Measurements from ENCODE around the gene SAXO1.
"Not testable (repeated sequence)": the region's sequence is repeated elsewhere in the genome, so short reads cannot be mapped to it uniquely, and the experiment has no call there.

The SAXO1 gene

DNA sequence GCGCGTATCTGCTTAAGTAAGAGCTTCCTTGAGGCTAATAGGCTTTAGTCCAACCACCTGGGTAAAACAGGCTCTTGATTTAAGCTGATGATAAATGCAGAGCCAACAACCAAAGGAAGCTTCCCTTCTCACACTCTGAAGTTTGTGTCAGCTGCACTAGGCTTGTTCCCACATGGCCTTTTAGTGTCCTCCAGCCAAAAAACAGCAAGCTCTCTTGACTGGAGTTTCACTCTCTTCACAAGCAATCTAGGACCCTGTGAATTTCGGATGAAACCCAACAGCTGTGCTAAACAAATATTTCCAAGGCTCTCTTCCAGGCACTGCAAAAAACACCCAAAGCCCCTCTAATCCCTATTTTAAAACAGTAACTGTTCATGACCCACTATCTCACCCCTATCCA is 63.9 kb downstream of the SAXO1 start:
- no peak for DNase-seq

DNA sequence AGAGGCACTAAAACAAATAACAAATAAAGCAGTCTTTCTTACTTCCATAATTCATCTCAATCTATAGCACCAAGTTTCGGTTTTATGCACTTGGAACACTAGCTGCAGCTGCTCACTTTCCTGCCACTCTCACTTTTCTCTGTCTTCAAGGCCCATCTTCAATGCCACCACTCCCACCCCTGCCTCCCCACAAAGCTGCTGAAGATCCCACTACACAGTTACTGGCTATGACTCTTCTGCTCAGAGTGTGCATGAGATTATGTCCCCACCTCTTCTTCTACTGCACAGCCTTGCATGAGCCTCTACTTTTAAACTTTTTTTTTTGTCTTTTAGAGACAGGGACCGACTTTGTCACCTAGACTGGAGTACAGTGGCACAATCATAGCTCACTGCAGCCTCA is 77.4 kb downstream of the SAXO1 start:
- DNase-seq: no peak

DNA sequence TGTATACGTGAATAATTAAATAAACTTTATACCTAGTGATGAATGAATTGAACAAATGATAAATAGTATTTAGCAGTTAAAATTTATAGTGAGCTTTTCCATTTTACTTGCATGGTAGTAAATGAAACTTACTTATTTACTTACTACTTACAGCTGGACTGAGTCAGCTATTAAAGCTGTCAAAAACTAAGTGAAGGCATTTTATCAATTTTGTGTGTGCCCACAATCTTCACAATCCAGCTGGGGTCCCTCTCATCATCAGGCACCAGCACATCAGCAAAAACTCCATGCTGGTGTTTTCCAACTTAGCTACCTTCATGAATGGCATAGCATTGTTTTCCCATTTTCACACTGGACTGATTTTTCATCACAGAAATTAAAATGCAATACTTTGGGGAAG is 81.1 kb downstream of the SAXO1 start:
- no peak for DNase-seq

DNA sequence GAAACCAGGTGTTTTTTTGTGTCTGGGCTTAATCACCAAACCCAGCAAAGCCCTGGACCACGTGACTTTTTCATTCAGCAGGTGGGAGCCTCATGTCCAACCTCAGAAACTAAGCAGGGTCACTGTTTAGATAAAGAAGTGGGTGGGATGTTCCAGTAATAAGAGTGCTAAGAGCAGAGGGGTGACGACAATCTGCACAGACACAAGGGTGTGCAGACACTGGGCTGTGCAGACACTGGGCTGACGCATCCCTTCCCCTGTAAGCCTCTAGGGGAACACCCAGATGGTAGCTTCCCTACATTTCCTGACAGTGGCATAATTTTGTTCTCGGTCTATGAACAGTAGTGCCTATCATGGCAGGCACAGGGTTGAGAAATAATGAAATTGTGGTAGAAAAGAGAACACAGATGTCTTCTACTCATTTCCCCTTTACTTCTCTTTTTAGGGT is 85.1 kb downstream of the SAXO1 start:
- DNase-seq: no peak

DNA sequence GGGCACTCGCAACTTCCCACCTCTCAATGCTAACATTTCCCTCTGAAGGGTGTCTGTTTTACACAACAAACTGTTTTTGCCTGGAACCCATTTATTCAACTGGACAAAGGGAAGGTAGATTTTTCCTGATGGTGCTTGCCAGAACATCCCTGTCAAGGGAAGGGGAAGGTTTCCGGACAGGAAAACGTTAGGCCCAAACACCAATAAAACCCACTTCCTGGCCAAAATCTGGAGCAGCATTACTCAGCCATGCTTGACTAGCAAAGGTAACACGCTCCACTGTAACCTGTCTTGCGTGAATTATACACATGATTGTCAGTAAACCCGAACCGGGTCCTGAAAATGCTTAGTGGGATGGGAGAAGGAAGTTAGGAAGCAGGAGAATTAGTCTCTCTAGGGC is 90.2 kb downstream of the SAXO1 start:
- no peak for DNase-seq

DNA sequence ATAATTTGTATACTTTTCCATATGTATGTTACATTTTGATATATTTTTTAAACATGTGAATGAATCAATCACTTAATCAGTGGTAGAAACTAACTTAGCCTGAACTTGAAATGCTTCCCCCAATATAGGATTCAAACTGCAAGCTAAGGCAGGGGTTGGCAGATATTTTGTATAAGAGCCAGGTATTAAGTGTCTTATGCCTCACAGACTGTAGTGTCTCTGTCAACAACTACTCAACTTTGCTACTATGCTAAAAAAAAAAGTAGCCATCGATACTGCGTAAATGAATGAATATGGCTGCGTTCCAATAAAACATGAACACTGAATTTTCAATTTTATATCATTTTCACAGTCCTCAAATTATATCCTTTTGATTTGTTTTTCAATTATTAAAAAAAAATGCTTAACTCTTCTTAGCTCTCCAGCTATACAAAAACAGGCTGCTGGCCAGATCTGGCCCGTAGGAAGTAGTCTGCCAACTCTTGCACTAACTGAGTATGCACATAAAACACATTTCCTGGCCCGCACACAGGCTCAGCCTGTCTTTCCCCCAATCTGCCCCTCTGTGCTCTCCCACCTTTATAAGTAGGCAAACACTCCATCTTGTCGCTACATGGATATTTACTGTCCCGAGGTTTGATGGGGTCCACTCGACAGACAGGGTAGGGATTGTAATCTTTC is 91.8 kb downstream of the SAXO1 start:
- no peak for DNase-seq

DNA sequence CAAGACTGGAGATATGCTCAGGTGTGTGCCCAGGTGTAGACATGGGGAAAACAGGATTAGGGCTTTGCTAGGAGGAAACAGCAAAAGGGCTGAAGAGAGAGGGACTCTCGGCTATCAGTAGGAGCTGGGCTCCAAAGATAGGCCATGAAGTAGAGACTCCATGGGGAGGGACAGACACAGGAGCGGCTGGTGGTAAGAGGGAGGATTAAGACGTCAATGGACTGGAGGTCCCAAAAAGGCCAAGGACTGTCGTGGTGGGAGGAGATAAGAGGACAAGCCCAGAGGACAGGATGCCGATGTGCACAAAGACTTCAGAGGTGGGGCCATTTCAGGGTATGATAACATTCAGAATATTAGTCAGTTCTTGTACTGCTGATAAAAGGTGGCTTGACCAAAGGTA is 93.1 kb downstream of the SAXO1 start:
- DNase-seq: no peak

DNA sequence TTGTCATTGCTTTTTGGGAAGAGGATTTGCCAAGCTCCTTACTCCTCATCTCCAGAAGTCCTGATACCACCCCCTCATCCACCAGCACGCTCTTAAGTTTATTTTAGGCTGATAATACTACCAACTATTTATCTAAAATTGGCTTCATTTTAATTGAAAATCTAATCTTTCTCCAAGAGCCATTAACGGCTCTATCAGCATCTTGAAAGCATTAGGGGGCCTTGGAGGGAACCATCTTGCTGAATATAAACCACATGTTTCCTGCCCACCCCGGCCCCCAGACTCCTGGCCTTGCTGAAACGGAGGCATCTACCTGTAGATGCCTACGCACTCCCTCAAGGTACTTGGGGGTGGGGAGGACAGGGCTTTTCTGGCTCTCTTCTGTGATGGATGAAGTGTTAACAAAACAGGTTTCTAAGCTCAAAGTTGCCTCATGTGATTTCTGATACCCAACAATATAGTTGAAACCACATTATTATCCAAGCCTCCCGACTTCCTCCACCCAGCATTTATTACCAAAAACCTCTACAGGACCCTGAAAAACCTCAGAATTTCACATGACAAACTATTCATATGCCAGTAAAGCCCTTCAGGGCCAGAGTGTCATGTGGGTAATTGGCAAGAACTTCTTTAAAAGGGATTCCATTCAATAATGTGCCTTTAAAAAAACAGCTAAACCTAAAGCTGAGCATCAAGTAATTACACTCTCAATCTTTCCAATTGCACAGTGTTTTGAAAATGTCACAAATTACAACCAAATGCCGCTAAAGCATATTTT is 96.7 kb downstream of the SAXO1 start:
- no peak for DNase-seq

DNA sequence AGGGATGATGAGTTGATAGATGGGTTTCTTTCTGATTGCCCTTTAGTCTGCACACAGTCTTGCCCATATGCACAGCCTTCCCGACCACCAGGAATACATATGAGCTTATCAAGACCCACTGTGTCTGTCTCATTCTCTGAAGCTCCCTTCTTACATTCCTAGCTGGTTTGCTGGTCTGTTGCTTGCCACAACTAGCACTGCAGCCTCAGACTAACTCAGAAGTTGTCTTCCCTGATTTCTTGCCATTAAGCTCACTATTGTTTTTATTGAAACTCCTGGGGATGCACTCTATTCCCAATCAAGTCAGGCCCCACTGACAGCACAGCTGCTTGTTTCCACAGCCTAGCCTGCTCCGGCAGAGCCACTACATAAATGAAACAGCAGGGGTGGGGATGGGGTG is 97.5 kb downstream of the SAXO1 start:
- no peak for DNase-seq

DNA sequence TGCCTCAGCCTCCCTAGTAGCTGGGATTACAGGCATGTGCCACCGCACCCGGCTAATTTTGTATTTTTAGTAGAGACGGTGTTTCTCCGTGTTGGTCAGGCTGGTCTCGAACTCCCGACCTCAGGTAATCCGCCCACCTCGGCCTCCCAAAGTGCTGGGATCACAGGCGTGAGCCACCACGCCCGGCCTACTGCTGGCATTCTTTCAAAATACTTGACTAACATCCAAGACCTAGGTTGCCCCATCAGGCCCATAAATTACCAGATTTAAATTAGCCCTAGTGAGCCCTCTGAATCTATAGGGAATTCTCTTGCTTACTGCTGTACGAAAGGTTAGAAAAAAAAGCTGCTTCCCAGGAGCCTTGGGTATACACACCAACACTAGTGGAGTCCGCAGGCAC is 102.4 kb downstream of the SAXO1 start:
- DNase-seq: not testable (repeated sequence)

DNA sequence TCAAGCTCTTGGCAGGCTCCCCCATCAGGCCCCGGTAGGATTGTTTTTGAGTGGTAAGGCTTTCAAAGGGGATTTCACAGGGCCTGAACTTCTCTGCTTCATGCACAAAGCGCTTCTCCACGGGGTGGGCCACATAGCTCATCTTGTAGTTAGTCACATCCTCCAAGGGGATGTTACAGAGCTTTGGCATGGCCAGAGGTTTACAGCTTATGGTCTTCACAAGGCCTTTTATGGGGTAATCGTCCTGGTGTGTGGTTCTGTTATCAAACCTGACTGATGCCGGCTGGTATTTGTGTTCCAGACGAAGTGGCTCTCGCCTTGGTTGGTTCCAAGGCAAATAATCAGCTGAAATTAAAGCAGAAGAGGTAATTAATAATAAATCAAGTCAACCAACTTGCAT is 104.3 kb downstream of the SAXO1 start:
- DNase-seq: no peak

DNA sequence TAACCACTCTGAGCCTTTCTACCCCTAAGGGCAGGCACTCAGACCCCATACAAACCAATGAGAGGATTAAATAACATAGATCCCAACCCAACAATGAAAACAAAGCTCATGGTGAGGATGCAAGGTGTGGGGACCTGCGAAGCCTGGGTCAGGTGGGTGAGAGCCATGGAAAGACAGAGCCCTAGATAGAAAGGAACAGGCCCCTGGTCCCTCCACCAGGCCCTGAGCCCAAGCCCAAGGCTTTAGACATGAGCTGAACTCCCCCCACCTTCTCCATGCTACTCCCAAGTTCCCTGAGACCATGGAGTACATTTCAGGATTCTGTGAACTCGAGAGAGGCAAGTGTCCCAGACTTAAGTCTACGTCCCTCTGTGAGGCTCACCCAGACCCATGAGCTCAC is 106.5 kb downstream of the SAXO1 start:
- DNase-seq: no peak

DNA sequence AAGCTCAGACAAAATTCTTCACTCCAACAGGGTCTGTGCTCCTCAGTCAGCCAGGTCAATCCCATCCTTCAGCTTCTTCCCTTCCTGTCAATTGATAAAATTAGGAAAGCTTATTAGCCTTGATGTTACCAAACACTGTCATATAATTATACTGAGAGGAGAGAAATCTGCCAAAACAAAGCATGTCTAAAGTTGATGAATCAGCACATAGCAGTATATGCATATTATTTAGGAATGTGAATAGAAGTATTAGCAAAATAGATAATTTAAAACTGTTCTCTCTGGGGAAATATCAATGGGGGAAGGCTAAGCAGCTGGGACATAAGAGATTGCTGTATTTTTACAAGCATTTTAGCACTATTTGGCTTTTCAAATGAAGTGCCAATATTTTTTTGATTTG is 107.1 kb downstream of the SAXO1 start:
- DNase-seq: no peak

DNA sequence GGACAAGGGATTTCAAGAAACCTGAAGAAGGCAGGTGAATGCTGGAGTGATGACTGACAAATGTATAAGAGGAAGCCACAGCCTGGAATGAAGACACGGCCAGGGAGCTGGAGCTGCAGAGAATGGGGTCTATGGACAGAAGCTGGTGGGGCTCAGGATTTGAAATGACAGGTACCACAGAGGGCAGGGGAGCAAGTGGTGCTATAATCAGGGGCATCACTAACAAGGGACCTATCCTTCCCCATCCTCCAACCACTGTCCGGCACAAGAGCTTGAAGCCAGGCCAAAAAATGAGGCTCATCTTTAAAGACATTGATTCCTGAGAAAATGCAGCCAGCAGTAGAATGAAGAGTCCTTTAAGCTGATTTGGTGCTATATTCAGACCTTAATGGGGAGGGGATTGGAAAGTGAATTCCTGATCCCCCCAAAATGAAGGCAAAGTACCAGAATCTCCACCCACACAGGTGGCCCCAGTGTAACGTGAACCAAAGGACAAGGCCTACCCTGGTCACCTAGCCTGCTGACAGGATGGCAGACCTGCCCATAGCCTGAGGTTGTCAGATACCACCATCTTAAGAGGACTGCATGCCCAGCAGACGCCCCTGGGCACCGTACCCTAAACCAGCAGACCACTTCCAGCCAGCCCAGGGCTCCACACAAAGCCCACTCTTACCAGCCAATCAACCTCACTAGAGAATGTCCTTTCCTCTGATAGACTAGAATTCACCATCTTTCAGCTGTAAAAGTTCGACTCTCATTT is 109.2 kb downstream of the SAXO1 start:
- DNase-seq: no peak

DNA sequence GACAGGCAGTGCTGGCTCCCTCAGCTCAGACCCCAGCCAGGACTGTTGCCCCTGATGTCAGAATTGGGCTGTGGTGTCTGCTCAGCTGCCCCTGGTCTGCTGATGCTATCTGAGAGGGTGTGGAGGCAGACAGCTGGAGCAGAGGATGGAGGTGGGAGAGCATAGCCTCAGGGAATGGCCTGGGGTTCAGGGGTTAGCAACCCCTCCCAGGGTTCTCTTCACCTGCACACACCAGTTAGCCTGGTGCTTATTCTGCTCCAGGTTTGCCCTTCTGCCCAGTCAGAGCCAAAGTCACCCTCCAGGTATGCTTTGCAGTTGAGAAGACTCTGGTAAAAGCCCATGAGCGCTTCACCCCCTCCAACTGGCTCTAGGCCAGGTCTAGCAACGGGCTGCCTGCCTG is 109.8 kb downstream of the SAXO1 start:
- no peak for DNase-seq

DNA sequence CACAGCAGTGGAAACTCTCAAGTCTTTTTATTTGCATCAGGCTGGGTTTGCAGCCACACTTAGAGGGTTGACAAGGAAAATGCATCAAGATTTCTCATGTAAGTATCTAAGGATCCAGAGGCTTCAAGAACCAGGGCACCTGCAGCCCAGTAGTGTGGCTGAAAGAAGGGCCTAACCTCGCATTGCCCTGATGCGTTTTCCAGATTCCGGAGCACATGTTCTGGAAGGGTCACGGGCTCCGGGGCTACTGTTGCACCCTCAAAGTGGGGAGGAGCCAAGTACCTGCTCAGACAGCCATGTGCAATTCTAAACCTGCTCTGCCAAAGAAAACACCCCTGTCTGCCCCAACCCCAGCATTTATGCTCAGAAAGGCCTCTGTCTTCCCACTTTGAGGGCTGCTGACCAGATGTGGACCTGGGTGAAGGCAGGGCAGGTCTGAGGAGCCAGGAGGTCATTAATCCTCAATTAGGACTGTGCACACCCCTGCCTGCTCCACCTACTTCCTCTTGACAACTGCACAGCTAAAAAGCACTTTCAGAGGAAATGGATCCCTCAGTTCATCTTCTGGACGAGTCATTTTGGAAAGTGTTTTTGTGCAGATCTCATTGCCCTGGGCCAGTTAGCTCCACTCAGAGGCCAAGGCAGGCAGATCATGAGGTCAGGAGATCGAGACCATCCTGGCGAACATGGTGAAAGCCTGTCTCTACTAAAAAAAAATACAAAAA is 110.7 kb downstream of the SAXO1 start:
- DNase-seq: no peak

DNA sequence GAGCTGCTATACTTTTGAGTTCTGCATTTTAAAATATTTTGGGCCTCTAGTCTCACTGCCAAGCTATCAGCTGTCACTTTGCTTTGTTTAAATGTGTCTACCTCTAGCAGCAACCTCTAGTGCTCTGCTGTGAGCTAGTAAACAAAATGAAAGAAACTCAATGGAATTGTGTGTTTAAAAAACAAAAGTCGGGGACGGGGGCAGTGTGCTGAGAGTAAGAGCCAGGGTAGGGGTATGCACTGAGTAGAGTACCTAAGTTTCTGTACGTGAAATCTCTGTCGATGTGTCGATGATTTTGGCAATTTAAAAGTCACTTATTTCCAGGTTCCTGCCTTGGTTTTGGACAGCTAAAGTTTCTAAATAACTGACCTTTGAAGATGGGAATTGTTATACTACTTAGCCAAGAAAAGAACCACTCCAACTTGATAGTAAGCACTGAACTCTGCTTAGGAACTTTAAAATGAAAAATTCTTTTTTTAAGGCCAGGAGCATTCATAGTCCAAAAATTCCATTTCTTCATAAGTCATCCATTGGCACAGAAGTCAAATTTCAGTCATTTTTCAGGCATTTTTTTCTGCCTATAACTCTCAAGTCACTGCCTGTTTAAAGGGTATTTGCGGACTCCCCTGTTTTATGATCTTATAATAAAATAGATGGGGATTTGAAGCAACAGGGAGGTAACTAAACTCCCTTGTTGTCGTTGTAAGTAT is 111.5 kb downstream of the SAXO1 start:
- no peak for DNase-seq

DNA sequence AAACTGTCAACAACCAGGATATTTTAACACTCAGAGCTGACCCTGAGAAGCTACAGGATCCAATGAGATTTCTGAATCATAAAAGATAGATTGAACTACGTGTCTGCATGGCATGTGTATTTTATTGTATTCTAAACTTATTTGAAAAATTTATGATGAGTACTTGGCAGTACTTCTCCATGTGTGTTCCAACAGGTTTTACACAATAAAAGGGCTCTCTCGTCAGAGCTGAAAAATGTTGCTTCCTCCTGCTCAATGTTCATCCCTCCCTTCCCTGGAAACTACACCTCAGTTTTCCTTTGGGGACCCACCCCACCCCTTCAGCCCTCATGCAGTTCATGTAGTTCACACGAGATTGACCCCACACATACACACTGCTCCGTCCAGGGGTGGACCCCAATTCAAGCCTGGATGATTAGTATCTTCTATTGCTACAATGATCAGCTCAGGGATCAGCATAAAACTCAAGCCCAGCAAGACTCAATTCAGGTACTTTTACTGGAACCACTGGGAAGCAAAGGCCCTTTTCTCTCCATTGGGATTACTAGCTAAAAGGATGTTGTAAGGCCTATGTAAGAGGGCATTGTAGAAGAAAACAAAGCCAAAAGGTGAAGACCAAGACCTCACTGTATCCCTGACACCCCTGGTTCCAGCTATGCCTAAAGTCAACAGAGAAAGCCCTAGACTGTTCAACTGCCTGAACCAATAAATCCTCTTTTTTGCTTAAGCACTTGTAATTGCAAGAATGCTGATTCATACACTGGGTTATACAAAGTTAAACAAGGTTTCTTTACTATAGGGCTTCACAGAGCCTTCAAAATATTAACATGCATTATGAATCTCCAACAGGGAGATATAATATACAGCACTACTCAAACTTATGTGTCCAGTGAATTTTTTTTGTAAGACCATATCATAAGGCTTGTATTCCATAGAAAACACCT is 112.6 kb downstream of the SAXO1 start:
- DNase-seq: no peak

DNA sequence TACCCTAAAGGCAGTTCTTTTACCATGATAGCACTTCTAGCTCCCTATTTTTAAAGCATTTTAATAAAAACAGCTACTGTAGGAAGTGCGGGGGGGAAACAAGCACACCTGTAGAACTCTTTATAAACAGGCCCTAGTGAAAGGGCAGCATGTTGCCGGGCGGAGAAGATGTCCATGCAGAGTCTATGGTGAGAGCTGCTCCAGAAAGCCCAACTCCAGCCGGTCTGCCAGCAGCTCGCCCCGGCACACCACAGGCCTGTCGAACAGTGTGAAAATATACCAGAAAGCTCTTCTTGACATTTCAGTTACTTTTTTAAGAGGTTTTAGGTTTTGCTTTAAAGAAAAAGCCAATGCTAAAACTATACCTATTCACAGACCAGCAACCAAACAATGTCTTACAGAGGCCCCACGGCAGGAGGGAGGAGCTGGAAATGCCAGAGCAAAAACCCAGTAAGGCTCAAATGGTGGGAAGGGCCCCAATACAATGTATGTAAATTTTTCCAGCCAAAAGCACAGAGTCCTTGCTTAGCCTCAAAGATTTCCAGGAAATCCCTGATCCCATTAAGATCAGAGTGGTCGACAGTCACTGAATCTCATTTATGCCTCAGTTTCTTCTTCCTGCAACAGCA is 121.2 kb downstream of the SAXO1 start:
- DNase-seq: no peak

DNA sequence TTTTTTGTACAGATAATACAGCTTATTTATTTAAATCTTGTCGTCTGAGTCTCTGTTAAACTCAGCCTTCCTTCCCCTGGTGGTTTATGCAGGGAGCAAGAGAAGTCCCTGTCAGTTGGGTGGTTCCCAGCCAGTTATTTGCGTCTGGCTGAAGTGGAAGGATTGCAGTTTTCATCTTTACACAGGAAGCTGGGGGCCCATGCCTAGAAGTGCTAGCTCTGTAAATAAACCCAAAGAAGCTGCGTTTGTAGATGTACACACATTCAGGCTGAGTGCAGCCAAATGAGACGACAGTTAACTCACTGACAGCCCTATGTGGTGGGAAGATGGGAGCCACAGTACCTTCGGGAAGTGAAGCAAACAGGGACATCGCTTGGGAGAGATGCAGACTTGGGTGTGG is 122.1 kb downstream of the SAXO1 start:
- DNase-seq: no peak

DNA sequence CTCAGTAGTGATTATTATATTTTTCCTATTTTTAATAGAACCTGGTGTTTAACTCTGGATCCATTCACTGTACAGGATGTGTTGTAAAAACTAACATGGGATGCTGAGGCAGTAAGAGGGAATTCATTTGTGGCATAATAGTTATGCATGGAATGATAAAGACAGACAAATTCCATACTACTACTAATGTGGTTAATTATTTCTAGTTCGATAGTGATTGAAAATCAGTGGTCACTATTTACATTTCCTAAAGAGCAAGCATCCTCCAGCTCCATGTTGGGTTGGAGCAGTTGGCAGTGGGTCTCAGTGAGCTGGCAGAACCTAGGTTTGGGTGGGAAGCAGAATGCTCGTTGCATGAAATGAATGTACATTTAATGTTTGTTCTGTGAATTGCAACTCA is 122.6 kb downstream of the SAXO1 start:
- no peak for DNase-seq
